IPS-18a (cell line): ENCODE results near the gene SLC6A7.
A peak's percentile ranks its signal among the peaks of the same experiment; 100 is the strongest.

Source experiments
- H3K27ac ChIP-seq: one replicate; pipeline ENCODE4 v1.5.1; 2013; ENCODE audit warnings: low read length
- H3K27me3 ChIP-seq: one replicate; pipeline ENCODE4 v1.6.1; 2013; ENCODE audit warnings: mild to moderate bottlenecking, low read length; ENCODE audit not compliant: control insufficient read depth, insufficient read depth
- H3K36me3 ChIP-seq: one replicate; pipeline ENCODE4 v1.6.1; 2013; ENCODE audit warnings: low read depth, low read length; ENCODE audit not compliant: control insufficient read depth
- H3K4me1 ChIP-seq: one replicate; pipeline ENCODE4 v1.6.1; 2013; ENCODE audit warnings: low read depth, low read length; ENCODE audit not compliant: control insufficient read depth
- H3K4me3 ChIP-seq: one replicate; pipeline ENCODE4 v1.5.1; 2013; ENCODE audit warnings: low read length
- H3K9ac ChIP-seq: one replicate; pipeline ENCODE4 v1.6.1; 2013; ENCODE audit warnings: mild to moderate bottlenecking, low read length, moderate library complexity
- H3K9me3 ChIP-seq: one replicate; pipeline ENCODE4 v1.6.1; 2013; ENCODE audit warnings: low read depth, low read length; ENCODE audit not compliant: control insufficient read depth

The SLC6A7 gene

GRCh38 chr5:150147670-150148069 lies 42.2 kb upstream of the SLC6A7 start:
- Histone ChIP-seq H3K9me3 (no peaks in the 10 kb centered on the region), H3K36me3 (no peaks in the 10 kb centered on the region), H3K4me1 (peaks cover 8% of the 10 kb centered on the region), H3K4me3 (no peak overlapping the region), H3K27ac (no peak overlapping the region), H3K9ac (no peak overlapping the region), H3K27me3 (no peaks in the 10 kb centered on the region)

- Histone ChIP-seq H3K27me3 (no peaks in the 10 kb centered on the region), H3K36me3 (no peaks in the 10 kb centered on the region), H3K27ac (no peak overlapping the region), H3K9me3 (no peaks in the 10 kb centered on the region), H3K4me3 (no peak overlapping the region), H3K9ac (no peak overlapping the region), H3K4me1 (peaks cover 8% of the 10 kb centered on the region)
Observed at GRCh38 chr5:150148117-150148927, 41.5 kb upstream of the SLC6A7 start.

DNA sequence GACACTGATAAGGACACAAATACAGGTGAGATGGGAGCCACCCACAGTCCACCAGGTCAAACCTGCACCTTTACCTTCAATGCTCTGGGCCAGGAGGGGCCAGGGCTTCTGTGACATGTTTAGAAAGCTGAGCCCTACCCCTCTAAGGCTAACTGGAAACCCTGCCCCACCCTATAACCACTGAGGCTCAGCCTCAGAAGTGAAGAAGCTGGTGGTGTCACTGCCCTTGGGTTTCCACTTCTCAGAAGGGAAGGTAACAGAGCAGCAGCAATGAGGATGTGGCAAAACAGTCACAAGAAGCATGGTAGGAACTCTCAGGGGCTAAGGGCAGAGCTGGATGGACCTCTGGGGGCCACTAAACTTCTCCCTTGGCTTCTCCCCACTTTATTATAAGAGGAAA lies 40.2 kb upstream of the SLC6A7 start:
- H3K36me3 ChIP-seq: no peaks in the 10 kb centered on the region
- H3K9me3 ChIP-seq: no peaks in the 10 kb centered on the region
- no peak overlapping the region for H3K9ac ChIP-seq
- H3K27ac ChIP-seq: no peak overlapping the region
- no peaks in the 10 kb centered on the region for H3K27me3 ChIP-seq
- H3K4me1 ChIP-seq: peaks cover 3% of the 10 kb centered on the region
- no peak overlapping the region for H3K4me3 ChIP-seq

DNA sequence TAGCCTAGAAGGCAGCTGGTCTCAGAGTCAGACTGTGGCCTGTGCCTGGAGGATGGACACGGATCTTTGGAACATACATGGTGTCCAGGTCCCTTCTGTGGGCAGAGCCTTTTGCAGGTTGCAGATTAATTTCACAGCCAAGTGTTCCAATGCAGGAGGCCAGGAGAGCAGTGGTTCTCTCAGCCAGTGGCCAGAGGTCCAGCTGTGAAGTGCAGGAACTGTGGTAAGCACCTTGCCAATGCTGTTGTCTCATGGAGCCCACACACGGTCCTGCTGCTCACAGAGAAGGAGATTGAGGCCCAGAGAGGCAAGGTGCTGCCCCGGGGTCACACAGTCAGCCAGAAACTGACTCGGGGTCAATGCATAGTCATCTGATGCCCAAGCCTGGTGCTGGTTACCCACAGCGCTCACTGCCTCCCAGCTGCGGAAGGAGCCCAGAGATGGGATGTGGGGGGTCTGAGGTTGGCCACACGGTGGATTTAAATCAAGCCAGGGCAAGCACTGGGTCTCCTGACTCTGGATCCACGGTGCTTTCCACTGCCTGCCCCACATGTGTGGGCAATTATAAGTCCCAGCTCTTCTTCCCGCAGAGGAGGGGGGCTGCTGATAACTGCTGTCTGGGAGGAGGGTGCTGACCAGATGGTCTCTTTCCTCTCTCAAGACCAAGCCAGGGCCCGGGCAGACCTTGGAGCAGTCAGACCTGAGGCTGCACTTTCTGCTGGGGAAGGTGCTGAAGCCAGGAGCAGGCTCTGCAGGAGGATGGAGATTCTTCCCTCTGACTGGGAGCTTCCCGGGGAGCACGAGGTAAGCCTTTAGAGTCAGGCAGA lies 37.0 kb upstream of the SLC6A7 start:
- H3K27me3 ChIP-seq: peaks cover 8% of the 10 kb centered on the region
- no peak overlapping the region for H3K4me3 ChIP-seq
- H3K36me3 ChIP-seq: no peaks in the 10 kb centered on the region
- H3K9me3 ChIP-seq: no peaks in the 10 kb centered on the region
- H3K9ac ChIP-seq: no peak overlapping the region
- peaks cover 13% of the 10 kb centered on the region for H3K4me1 ChIP-seq
- no peak overlapping the region for H3K27ac ChIP-seq

DNA sequence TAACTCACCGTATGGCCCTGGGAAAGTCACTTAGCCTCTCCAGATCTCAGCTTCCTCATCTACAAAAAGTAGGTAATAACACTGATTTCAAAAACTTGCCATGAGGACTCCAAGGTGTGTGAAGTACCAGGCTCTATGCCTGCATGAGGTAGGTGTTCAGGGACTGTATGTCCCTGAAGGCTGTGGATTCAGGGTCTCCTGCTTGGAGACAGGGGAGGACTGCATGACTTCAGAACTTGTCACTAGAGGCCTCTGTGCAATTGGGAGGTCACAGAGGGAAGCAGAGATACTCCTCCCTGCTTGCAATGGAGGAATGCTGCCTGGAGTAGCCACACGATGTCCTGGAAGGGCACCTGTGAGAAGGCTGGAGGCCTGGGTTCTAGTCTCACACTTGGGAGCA lies 36.4 kb upstream of the SLC6A7 start:
- Histone ChIP-seq H3K27ac (no peak overlapping the region), H3K9ac (no peak overlapping the region), H3K36me3 (no peaks in the 10 kb centered on the region), H3K9me3 (no peaks in the 10 kb centered on the region), H3K4me3 (no peak overlapping the region), H3K4me1 (peaks cover 13% of the 10 kb centered on the region), H3K27me3 (peaks cover 8% of the 10 kb centered on the region)

DNA sequence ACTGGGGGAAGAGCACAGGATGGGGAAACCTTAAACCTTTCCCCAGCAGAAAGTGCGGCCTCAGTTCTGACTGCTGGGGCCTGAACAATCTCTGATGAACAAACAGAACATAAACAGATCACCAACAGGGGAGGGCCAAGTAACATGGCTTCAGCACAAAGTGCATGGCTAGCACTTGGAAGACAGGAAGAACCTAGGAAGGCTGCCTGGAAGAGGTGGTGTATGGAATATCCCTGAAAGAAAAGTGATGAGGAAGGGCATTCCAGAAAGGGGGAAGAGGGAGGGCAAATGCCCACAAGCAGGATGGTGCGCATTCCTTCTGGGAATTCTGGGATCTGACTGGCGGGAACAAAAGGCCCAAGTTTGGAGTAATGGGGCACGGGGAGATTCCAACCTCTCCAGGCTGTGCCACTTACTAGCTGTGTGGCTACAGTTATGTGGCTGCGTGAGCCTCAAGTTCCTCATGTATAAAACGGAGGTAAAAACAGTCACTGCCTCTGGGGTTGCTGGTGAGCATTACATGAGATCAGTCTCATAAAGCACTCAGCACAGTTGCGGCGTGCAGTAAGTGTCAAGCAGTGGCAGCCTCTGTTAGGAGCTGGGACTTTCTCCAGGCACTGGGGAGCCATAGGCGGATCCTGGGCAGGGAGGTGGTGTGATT lies 35.8 kb upstream of the SLC6A7 start:
- Histone ChIP-seq H3K27ac (no peak overlapping the region), H3K27me3 (peaks cover 8% of the 10 kb centered on the region), H3K4me1 (peaks cover 13% of the 10 kb centered on the region), H3K9ac (no peak overlapping the region), H3K9me3 (no peaks in the 10 kb centered on the region), H3K36me3 (no peaks in the 10 kb centered on the region), H3K4me3 (no peak overlapping the region)

- H3K9ac ChIP-seq: no peak overlapping the region
- no peaks in the 10 kb centered on the region for H3K36me3 ChIP-seq
- peaks cover 13% of the 10 kb centered on the region for H3K4me1 ChIP-seq
- no peak overlapping the region for H3K27ac ChIP-seq
- H3K4me3 ChIP-seq: no peak overlapping the region
- peaks cover 8% of the 10 kb centered on the region for H3K27me3 ChIP-seq
- H3K9me3 ChIP-seq: no peaks in the 10 kb centered on the region
Observed at GRCh38 chr5:150154618-150155128, 35.2 kb upstream of the SLC6A7 start.

GRCh38 chr5:150155258-150156026 lies 34.4 kb upstream of the SLC6A7 start, which contains the start of gene PDGFRB:
PDGFRB (minus strand) TSS chr5:150155845; CDS start chr5:150137047, 18,798 bp downstream.
- Histone ChIP-seq H3K9me3 (no peaks in the 10 kb centered on the region), H3K27me3 (peaks cover 8% of the 10 kb centered on the region), H3K27ac (no peak within 1 kb of the TSS), H3K9ac (no peak within 1 kb of the TSS), H3K36me3 (no peaks in the 10 kb centered on the region), H3K4me1 (peaks cover 13% of the 10 kb centered on the region), H3K4me3 (peak within 1 kb of the TSS; percentile 36)

- no peaks in the 10 kb centered on the region for H3K36me3 ChIP-seq
- no peak overlapping the region for H3K9ac ChIP-seq
- peak overlapping the region; percentile 36 for H3K4me3 ChIP-seq
- H3K27me3 ChIP-seq: peaks cover 8% of the 10 kb centered on the region
- no peaks in the 10 kb centered on the region for H3K9me3 ChIP-seq
- H3K4me1 ChIP-seq: peaks cover 13% of the 10 kb centered on the region
- no peak overlapping the region for H3K27ac ChIP-seq
Observed at GRCh38 chr5:150156027-150156368, 33.9 kb upstream of the SLC6A7 start.

DNA sequence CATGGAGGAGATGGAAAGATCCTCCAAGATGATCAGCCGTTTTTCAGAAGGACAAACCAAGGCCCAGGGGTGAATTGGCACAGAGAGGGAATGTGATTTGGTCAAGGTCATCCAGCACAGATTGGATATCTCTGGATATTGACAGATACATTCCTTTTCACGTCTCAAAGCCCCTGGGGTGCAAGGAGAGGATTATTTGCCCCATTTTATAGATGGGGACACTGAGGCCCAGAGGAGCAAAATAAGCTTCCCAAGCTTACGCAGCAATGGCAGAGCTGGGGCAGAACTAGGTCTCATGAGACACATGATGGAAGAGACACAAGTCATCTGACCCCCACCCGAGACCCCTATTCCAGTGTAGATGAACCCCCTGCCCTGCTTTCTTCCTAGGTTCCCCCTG lies 33.3 kb upstream of the SLC6A7 start:
- peaks cover 8% of the 10 kb centered on the region for H3K27me3 ChIP-seq

DNA sequence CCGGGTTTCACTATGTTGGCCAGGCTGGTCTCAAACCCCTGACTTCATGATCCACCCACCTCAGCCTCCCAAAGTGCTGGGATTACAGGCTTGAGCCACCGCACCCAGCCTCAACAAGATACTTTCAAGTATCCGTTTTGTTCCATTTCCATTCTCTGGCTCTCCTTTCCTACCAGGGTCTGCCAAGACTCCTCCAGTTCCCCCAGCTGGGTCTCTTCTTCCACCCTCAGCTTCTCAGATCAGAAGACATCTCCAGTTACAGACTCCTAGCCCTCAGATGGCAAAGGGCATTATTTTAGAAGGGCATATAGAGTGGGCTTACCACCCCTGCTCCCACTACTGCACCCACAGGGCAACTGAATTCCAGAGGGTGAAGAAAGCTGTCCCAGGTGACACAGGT lies 32.7 kb upstream of the SLC6A7 start:
- Histone ChIP-seq H3K27me3 (peaks cover 10% of the 10 kb centered on the region), H3K9me3 (no peaks in the 10 kb centered on the region), H3K4me1 (peaks cover 16% of the 10 kb centered on the region), H3K4me3 (no peak overlapping the region), H3K27ac (no peak overlapping the region), H3K36me3 (no peaks in the 10 kb centered on the region), H3K9ac (no peak overlapping the region)

More for the DNA sequence above, 33.3 kb upstream of the SLC6A7 start:
- H3K4me3 ChIP-seq: no peak overlapping the region
- H3K27ac ChIP-seq: no peak overlapping the region
- no peaks in the 10 kb centered on the region for H3K9me3 ChIP-seq
- no peak overlapping the region for H3K9ac ChIP-seq
- peaks cover 16% of the 10 kb centered on the region for H3K4me1 ChIP-seq
- no peaks in the 10 kb centered on the region for H3K36me3 ChIP-seq
